ENCODE data around the gene FIGN.

FIGN gene

GRCh38 chr2:163659224-163659623 lies 76.6 kb downstream of the FIGN start:
- no peak for DNase-seq

DNA sequence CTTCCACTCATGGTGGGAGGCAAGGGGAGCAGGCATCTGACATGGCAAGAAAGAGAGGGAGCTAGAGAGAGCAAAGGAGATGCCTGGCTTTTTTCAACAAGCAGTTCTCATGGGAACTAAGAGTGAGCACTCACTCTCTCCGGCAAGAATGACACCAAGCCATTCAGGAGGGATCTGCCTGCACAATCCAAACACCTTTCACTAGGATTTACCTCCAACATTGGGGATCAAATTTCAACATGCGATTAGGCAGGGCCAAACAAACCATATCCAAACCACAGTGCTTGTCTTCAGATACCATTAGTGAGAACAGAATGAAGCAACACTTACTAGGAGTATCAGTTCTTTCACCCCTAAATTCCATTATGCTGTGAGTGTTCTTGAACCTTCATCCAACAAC lies 77.3 kb downstream of the FIGN start:
- DNase-seq, result no peak

DNA sequence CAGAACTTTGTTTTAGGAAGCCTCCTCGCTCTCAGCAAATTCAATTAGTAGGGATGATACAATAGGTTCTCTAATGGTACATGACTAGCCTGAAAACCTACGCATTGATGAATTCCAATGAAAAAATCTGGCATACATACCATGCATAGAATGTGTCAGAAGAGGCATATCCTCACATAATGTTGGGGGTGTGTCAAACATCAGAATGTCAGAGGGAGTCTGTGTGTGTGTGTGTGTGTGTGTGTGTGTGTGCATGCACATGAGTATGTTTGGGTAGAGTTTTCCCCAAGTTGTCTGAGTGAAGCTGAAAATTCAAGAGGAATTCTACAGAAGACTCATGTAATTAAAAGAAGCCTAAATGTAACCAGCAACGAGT lies 78.5 kb downstream of the FIGN start:
- no peak for DNase-seq

GRCh38 chr2:163656622-163657280 lies 79.1 kb downstream of the FIGN start:
- no peak for DNase-seq

DNA sequence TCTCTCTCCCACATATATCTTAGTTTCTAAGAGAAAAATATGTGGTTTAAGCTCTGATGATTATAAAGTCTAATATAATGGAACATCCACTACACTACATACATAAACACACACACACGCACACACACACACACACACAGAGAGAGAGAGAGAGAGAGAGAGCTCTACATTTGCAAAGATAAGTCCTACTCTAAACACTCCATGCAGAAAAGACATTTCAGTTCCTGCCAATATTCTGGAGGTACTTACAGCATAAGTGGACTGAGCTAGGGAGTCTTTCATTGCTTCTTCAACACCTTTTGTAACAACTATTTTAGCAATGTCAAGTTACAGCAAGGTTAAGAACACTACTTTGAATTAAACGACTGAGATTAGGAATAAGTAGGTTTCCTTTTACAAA lies 80.1 kb downstream of the FIGN start:
- no peak for DNase-seq

DNA sequence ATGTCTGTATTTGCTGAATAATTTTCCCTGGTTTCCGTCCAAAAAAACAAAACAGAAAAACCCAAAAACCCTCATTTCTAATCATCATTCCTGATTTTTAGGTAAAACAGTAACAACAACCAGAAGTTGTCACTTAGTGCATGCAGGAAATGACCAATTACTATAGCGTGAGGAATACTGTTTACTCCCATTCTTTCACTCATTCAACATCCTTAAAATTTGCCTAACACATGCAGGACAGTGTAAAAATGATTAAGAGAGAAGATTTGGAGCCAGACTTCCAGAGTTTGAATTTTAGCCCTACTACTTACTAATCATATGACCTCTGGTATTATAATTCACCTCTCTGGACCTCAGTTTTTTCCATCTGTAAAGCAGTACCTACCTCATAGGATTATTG lies 83.1 kb downstream of the FIGN start:
- DNase-seq, result no peak

DNA sequence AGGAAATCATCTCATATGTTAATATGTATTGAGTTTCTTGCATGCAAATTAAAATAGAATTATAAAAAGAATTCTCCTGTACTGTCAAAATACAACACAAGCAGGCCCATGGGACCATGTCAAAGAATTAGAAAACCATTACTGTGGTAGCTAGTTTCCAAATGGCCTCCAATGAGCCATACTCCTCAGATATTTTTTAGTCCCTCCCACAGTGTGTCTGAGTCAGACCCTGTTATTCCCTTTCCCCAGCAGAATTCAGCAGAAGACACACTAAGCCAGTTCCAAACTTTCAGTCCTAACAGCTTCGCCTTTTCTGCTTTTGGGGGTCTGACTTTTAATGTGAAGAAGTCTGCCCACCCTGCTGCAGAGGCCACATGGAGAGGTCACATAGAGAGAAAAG lies 86.7 kb downstream of the FIGN start:
- DNase-seq, result no peak

DNA sequence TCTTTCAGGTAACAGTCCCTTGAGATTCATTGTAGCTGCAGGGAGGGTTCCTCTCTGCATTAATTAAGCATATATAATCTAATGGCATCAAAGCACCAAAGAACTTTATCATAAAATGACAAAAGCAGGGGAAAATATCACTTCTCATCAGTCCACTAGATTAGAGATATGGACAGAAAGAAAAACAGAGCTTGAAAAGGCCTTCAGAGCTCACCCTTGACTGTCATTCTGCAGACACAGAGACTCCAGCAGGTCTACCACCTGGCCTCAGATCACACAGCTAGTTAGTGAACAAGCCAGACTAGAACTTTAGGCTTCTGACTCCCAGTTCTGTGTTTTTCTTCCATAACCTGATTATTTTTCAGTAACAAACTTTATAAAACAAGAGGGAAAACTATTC lies 88.5 kb downstream of the FIGN start:
- no peak for DNase-seq

DNA sequence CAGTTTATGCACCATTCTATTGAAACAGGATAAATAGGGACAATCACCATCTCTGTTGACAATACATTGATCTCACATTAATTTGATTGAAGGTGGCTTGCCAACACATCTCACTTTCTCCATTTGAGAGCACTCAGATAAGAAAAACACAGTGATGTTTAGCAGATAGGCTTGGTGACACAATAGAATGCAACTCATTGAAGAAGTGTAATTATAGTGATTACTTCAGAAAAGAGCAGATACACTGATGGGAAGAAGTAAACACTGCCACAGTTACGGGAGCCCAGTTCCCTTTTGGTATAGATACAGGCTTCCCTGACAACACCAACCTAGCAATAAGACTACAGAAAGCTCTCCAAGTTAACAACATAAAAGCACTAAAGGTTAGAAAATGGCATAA lies 89.1 kb downstream of the FIGN start:
- no peak for DNase-seq

GRCh38 chr2:163644238-163644637 lies 91.6 kb downstream of the FIGN start:
- no peak for DNase-seq

DNA sequence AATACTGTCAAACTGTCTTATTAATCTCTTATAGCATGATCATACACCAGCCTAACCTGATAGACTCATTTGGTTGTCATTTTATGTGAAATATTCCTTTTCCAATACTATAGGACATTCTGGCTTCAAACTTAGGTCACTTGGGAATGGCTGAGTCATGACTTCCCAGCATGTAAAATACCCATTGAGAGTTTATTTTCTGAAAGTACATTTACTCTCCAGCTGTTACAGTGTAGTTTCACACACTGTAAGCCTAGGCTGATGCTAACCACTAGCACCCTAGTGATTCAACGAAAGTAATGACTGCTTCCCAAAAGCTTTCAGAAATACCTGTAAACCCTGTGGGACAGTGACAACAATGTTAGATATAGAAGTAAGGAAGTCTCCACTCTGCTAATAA lies 93.8 kb downstream of the FIGN start:
- no peak for DNase-seq

- no peak for DNase-seq
Observed at GRCh38 chr2:163640542-163641193, 95.1 kb downstream of the FIGN start.

DNA sequence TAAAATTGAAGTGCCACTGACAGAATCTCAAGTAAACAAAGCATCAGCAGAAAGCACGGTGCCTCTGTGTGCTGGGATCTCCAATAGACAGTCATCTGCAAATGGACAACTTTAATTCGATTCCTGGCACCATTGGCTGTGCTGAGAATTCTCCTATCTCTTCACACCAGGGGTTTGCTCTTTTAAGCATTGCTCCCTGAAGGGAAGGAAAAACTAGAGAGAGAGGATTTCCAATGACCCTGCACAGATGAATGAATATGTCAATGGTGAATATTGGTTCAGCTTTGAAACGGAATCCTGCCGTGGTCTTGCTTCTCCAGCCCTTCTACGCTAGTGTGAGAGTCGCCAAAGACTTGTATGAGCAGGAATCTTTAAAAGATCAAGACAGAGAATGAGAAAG lies 97.9 kb downstream of the FIGN start:
- DNase-seq, result no peak

DNA sequence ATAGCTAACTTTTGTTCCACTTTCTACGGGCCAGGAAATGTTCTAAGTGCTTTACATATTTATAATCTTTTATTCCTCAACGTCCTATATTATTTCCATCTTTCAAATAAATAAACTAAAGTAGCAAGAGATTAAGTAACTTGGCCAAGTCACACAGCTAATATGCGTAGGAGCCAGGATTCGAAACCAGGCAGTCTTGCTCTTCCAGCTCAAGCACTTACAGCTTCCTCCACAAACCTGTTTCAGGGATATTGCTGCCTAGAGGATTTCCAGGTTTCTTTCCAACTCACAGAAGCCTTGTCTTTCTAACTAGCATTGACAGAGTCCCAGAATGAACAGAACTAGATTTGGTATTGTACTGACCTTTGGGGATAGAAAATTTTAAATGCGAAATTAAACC lies 102.5 kb downstream of the FIGN start:
- no peak for DNase-seq

GRCh38 chr2:163630836-163631235 lies 105.0 kb downstream of the FIGN start:
- DNase-seq, result no peak

DNA sequence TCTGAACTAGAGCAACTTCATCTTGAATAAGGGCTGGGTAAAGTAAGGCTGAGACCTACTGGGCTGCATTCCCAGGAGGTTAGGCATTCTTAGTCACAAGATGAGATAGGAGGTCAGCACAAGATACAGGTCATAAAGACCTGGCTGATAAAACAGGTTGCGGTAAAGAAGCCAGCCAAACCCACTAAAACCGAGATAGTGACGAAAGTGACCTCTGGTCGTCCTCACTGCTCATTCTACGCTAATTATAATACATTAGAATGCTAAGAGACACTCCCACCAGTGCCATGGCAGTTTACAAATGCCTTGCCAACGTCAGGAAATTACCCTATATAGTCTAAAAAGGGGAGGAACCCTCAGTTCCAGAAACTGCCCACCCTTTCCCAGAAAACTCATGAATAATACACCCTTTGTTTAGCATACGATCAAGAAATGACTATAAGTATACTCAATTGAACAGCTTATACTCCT lies 109.1 kb downstream of the FIGN start:
- no peak for DNase-seq

- DNase-seq, result no peak
Observed at GRCh38 chr2:163626208-163626607, 109.6 kb downstream of the FIGN start.

DNA sequence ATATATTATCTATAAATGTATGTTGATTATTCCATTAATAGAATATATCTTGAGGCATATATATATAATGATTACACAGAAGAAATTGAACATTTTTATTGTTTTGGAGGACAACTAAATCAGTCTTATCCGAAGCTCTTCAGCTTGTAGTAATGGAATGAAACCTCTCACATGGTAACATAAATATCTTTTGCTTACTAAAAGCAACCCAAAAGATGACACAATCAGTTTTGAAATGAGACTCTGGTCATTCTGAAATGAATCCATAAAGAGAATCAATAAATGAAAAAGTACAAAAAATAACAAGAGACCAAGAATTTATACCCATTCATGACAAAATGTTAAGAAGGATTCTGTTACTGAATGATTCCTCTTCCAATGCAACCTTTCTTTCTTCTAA lies 110.2 kb downstream of the FIGN start:
- DNase-seq, result no peak

DNA sequence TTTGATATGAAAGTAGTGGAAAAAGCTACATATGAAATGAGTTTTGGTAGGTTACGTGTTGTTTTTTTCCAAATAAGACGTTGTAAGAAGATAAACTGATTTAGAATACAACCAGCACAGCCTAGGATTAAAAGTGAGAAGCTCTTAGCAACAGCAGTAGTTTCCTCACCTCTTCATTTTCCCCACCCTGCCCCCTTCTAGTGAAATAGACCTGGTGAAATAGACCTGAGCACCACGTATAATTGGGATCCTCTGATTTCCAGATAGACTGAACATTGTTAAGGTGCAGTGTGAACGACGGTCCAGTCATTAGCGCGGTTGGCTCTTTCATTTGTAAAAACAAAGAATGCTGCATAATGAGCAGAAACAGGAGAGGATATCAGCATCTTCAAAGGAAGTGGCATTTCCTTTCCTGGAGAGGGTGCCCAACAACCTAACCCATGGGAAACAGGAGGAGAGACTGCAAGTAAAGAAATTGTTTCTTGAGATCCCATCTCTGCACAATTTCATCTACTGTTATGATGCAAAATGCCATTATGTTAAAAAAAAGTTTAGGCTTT lies 114.3 kb downstream of the FIGN start:
- no peak for DNase-seq

DNA sequence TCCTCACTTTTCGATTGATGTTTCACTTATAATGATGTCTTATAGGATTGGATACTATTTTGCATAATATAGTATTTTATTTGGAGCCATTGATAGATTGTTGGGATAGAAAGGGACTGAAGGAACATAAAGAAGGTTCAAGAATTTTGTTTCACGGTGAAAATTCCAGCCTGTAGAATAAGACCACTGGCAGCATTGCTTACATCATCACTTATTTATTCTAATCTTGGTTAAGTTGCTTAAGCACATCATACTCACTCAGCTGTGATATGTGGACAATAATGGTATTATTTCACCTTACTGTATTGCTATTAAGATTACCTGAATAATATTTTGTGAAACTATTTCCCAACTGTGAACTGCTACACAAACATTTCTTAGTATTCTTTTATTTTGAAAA lies 118.3 kb downstream of the FIGN start:
- DNase-seq, result no peak

DNA sequence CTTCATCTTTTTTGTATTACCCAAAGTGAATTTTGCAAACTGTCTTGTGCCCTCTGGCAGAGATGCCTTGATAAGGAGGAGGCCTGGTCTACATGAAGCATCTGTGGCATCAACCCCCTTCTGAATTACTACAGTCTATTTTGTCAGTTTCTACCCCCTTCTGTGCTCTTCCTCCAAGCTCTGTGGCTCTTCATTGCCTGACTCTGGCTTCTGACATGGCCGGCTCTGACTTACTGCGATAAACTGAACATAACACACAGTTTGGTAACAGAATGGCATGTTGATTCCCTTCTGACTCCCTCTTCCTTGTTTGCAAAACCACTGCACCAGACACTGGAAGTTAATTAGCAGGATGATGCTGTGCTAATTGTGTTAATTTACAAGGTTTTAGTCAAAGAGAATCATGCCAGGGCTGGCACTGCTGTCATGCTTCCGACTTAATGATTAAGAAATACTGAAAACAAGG lies 122.5 kb downstream of the FIGN start:
- DNase-seq, result no peak

GRCh38 chr2:163612332-163612731 lies 123.5 kb downstream of the FIGN start:
- no peak for DNase-seq

- no peak for DNase-seq
Observed at GRCh38 chr2:163611557-163611906, 124.3 kb downstream of the FIGN start.

- DNase-seq, result peak; percentile 2
Observed at GRCh38 chr2:163610817-163611556, 124.8 kb downstream of the FIGN start.
